Mesenchymal stem cell (in vitro differentiated cells and primary cell): Measurements from ENCODE around the gene PAX5.
A peak's percentile ranks its signal among the peaks of the same experiment; 100 is the strongest.
"Not testable (repeated sequence)": the region's sequence is repeated elsewhere in the genome, so short reads cannot be mapped to it uniquely, and the experiment has no call there.

ENCODE experiments used
- DNase-seq: peaks from one replicate; pipeline ENCODE4 v3.0.0-alpha.2; 2013
- H2AFZ ChIP-seq: one replicate; pipeline ENCODE4 v1.6.1; 2013; ENCODE audit warnings: low read depth, mild to moderate bottlenecking, control low read depth, inconsistent platforms, low read length, moderate library complexity
- H2AK5ac ChIP-seq: 2 replicates; pipeline ENCODE4 v1.6.1; 2013; ENCODE audit warnings: low read length, moderate library complexity, mild to moderate bottlenecking, inconsistent platforms; ENCODE audit not compliant: severe bottlenecking
- H2BK120ac ChIP-seq: one replicate; pipeline ENCODE4 v1.6.1; 2013; ENCODE audit warnings: low read depth, mild to moderate bottlenecking, inconsistent platforms, low read length, moderate library complexity
- H2BK12ac ChIP-seq, 2 experiments: one replicate each; pipeline ENCODE4 v1.6.1; 2013; ENCODE audit warnings: inconsistent platforms in 2 of 2, low read length in 2 of 2, mild to moderate bottlenecking in 2 of 2, moderate library complexity in 2 of 2, control low read depth in 1 of 2
- H2BK15ac ChIP-seq: one replicate; pipeline ENCODE4 v1.6.1; 2013; ENCODE audit warnings: mild to moderate bottlenecking, low read depth, inconsistent platforms; ENCODE audit not compliant: poor library complexity, severe bottlenecking
- H2BK5ac ChIP-seq: 2 replicates; pipeline ENCODE4 v1.6.1; 2013; ENCODE audit warnings: low read depth, mild to moderate bottlenecking, low read length, control low read depth, inconsistent platforms; ENCODE audit not compliant: poor library complexity, severe bottlenecking
- H3K14ac ChIP-seq, 2 experiments: one replicate each; pipeline ENCODE4 v1.6.1; 2013; ENCODE audit warnings: inconsistent platforms in 2 of 2, low read length in 2 of 2, control low read depth in 1 of 2, mild to moderate bottlenecking in 1 of 2, moderate library complexity in 1 of 2
- H3K18ac ChIP-seq, 2 experiments: one replicate each; pipeline ENCODE4 v1.6.1; 2013; ENCODE audit warnings: inconsistent platforms in 2 of 2, low read length in 2 of 2, control low read depth in 1 of 2, low read depth in 1 of 2, mild to moderate bottlenecking in 1 of 2
- H3K23ac ChIP-seq, 2 experiments: one replicate each; pipeline ENCODE4 v1.6.1; 2013; ENCODE audit warnings: inconsistent platforms in 2 of 2, low read length in 2 of 2, mild to moderate bottlenecking in 2 of 2, moderate library complexity in 2 of 2, control low read depth in 1 of 2
- H3K27ac ChIP-seq: 2 replicates; pipeline ENCODE4 v1.5.1; 2013; ENCODE audit warnings: mild to moderate bottlenecking, moderate library complexity, low read length, control low read depth, inconsistent platforms; ENCODE audit not compliant: poor library complexity, severe bottlenecking
- H3K27me3 ChIP-seq, 2 experiments: 2 replicates each; pipeline versions ENCODE4 v1.6.1 to v1.7.0; 2013; ENCODE audit warnings: low read length in 2 of 2, mild to moderate bottlenecking in 2 of 2, moderate library complexity in 2 of 2, control low read depth in 1 of 2, inconsistent platforms in 1 of 2; ENCODE audit not compliant: control insufficient read depth in 1 of 2, insufficient read depth in 1 of 2
- H3K36me3 ChIP-seq, 2 experiments: 2 replicates each; pipeline versions ENCODE4 v1.6.1 to v1.7.0; 2013; ENCODE audit warnings: low read length in 2 of 2, control low read depth in 1 of 2, inconsistent platforms in 1 of 2, low read depth in 1 of 2, mild to moderate bottlenecking in 1 of 2; ENCODE audit not compliant: insufficient read depth in 2 of 2, control insufficient read depth in 1 of 2
- H3K4ac ChIP-seq, 2 experiments: one replicate each; pipeline ENCODE4 v1.6.1; 2013; ENCODE audit warnings: inconsistent platforms in 2 of 2, low read length in 2 of 2, mild to moderate bottlenecking in 2 of 2, moderate library complexity in 2 of 2, control low read depth in 1 of 2, low read depth in 1 of 2
- H3K4me1 ChIP-seq: 2 replicates; pipeline ENCODE4 v1.6.1; 2013; ENCODE audit warnings: low read depth, low read length, control low read depth; ENCODE audit not compliant: control insufficient read depth, insufficient read depth
- H3K4me2 ChIP-seq: 2 replicates; pipeline ENCODE4 v1.6.1; 2013; ENCODE audit warnings: low read length, mild to moderate bottlenecking, inconsistent platforms; ENCODE audit not compliant: poor library complexity, severe bottlenecking
- H3K4me3 ChIP-seq, 2 experiments: 2 replicates each; pipeline versions ENCODE4 v1.5.1 to v1.7.0; 2013; ENCODE audit warnings: low read length in 2 of 2, mild to moderate bottlenecking in 2 of 2, control low read depth in 1 of 2, low read depth in 1 of 2; ENCODE audit not compliant: insufficient read depth in 1 of 2
- H3K79me1 ChIP-seq: replicated peaks from 2 replicates; pipeline ENCODE4 v1.6.1; 2013; ENCODE audit warnings: mild to moderate bottlenecking, control low read depth, low read length, inconsistent platforms; ENCODE audit not compliant: poor library complexity, severe bottlenecking
- H3K9ac ChIP-seq: 2 replicates; pipeline ENCODE4 v1.7.0; 2013; ENCODE audit warnings: mild to moderate bottlenecking, low read length, moderate library complexity
- H3K9me3 ChIP-seq: 2 replicates; pipeline ENCODE4 v1.7.0; 2013; ENCODE audit warnings: mild to moderate bottlenecking, low read length; ENCODE audit not compliant: control insufficient read depth
- H4K8ac ChIP-seq: one replicate; pipeline ENCODE4 v1.6.1; 2013; ENCODE audit warnings: inconsistent platforms, mild to moderate bottlenecking, low read length, moderate library complexity
- H4K91ac ChIP-seq: one replicate; pipeline ENCODE4 v1.6.1; 2013; ENCODE audit warnings: mild to moderate bottlenecking, low read length, inconsistent platforms
- WGBS: methylation state at CpG from one replicate; pipeline ENCODE4 v1.1.7; 2013; ENCODE audit warnings: mixed read lengths; 5-methylcytosine and 5-hydroxymethylcytosine counted together

Gene PAX5

DNA sequence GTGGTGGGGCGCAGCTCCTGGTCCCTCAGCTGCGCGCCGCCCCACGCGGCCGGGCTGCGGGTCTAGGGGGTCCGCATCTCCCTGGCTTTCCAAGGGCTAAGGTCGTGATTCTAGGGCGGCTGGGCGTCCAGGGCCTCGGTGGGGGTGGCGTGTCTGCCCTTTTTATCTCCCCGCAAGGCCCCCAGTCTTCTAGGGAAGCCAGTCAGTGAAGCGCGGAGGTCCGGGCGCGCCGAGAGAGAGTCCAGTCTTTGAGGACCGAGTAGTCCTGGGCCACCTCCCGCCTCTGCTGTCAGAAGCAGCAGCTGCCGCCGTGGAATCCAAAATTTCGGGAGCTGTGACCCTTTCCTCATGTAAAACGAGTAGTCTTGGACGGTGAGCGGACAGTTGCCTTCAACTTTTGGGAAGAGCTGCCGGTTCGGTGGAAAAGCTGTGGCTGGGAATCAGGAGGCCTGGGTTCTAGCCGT, 46.1 kb upstream of the PAX5 start:
- peak overlapping the region; percentile 35 to 94 for H3K4ac ChIP-seq
- peak overlapping the region; percentile 91 to 95 for H3K4me3 ChIP-seq
- not testable (repeated sequence) for H3K9me3 ChIP-seq, H3K36me3 ChIP-seq, H2AK5ac ChIP-seq, H2BK15ac ChIP-seq, H3K4me1 ChIP-seq, H3K27ac ChIP-seq, DNase-seq, H3K27me3 ChIP-seq, H2BK5ac ChIP-seq
- H3K14ac ChIP-seq: peak overlapping the region in 1 of 2 experiments; percentile 73
- H3K18ac ChIP-seq: peak overlapping the region; percentile 96 to 97
- H3K23ac ChIP-seq: peak overlapping the region in 1 of 2 experiments; percentile 92
- peak overlapping the region; percentile 93 for H3K9ac ChIP-seq
- H3K79me1 ChIP-seq: peaks cover 14% of the 10 kb centered on the region
- peak overlapping the region in 1 of 2 experiments; percentile 51 for H2BK12ac ChIP-seq
- H2AFZ ChIP-seq: peak overlapping the region; percentile 90
- H3K4me2 ChIP-seq: peak overlapping the region; percentile 93
- peak overlapping the region; percentile 30 for H4K91ac ChIP-seq
- WGBS: under 1% methylated on average over 31 of the region's 32 CpGs
- H2BK120ac ChIP-seq: peak overlapping the region; percentile 21
- peak overlapping the region; percentile 78 for H4K8ac ChIP-seq

GRCh38 chr9:37079370-37080164, 45.5 kb upstream of the PAX5 start:
- no peak overlapping the region for H2BK15ac ChIP-seq
- H3K27ac ChIP-seq: peak overlapping the region; percentile 48
- H3K4ac ChIP-seq: peak overlapping the region; percentile 35 to 94
- peak overlapping the region; percentile 93 for H3K4me2 ChIP-seq
- peak; percentile 95 for DNase-seq
- no peaks in the 10 kb centered on the region for H3K9me3 ChIP-seq
- peak overlapping the region; percentile 90 for H2AFZ ChIP-seq
- H3K4me1 ChIP-seq: peaks cover 3% of the 10 kb centered on the region
- peak overlapping the region; percentile 21 for H2BK120ac ChIP-seq
- 3% methylated on average over 53 of the region's 63 CpGs for WGBS
- H3K9ac ChIP-seq: peak overlapping the region; percentile 93
- H3K27me3 ChIP-seq: peaks cover 0 to 5% of the 10 kb centered on the region in 2 experiments
- H4K91ac ChIP-seq: peak overlapping the region; percentile 30
- H3K36me3 ChIP-seq: no peaks in the 10 kb centered on the region
- peaks cover 13% of the 10 kb centered on the region for H3K79me1 ChIP-seq
- H2BK5ac ChIP-seq: no peak overlapping the region
- peak overlapping the region in 1 of 2 experiments; percentile 92 for H3K23ac ChIP-seq
- no peak overlapping the region for H2AK5ac ChIP-seq
- peak overlapping the region; percentile 91 to 95 for H3K4me3 ChIP-seq
- H3K14ac ChIP-seq: peak overlapping the region in 1 of 2 experiments; percentile 78
- H4K8ac ChIP-seq: peak overlapping the region; percentile 98
- H2BK12ac ChIP-seq: peak overlapping the region; percentile 51 to 76
- peak overlapping the region; percentile 96 to 97 for H3K18ac ChIP-seq

DNA sequence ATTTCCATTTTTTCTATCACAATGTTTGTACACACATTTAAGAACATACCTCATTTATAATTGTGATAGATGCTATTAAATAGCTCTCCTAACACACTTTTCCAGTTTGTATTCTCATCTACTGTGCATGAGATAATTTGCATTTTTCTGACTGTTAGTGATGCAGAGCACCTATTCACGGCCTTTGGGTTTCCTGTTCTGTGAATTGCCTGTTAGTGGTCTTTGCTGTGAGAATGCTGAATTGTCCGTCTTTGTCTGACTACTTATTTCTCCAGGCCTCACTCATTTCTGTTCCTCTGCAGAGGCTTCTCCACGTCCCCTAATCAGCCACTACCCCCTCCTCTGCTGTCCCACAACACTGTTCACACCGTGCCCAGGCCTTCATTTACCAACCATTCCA, 40.7 kb upstream of the PAX5 start:
- not testable (repeated sequence) for H3K36me3 ChIP-seq, H4K8ac ChIP-seq, H3K9me3 ChIP-seq, H3K27ac ChIP-seq, H2BK15ac ChIP-seq, H3K4ac ChIP-seq, H2BK12ac ChIP-seq, H3K4me1 ChIP-seq, H3K18ac ChIP-seq, H3K23ac ChIP-seq, H2AFZ ChIP-seq, H2BK5ac ChIP-seq, H4K91ac ChIP-seq, H2AK5ac ChIP-seq, H3K4me2 ChIP-seq, H3K79me1 ChIP-seq, H3K14ac ChIP-seq, H3K4me3 ChIP-seq, DNase-seq, H2BK120ac ChIP-seq, H3K9ac ChIP-seq
- 70% methylated on average over 3 of the region's 4 CpGs for WGBS
- H3K27me3 ChIP-seq: peaks cover 5 to 10% of the 10 kb centered on the region in 2 experiments

- Histone ChIP-seq H3K79me1 (no peaks in the 10 kb centered on the region), H3K4me1 (no peaks in the 10 kb centered on the region)
- 27% methylated on average over 3 of the region's 3 CpGs for WGBS
These were observed 32.2 kb upstream of the PAX5 start for GRCh38 chr9:37066139-37066725.

More at GRCh38 chr9:37066139-37066725, 32.2 kb upstream of the PAX5 start:
- H3K4me3 ChIP-seq: no peak overlapping the region
- H3K18ac ChIP-seq: no peak overlapping the region
- no peak overlapping the region for H4K8ac ChIP-seq
- H2BK5ac ChIP-seq: no peak overlapping the region
- H3K27me3 ChIP-seq: peaks cover 40 to 45% of the 10 kb centered on the region in 2 experiments
- no peaks in the 10 kb centered on the region for H3K9me3 ChIP-seq
- no peak overlapping the region for H2BK12ac ChIP-seq
- no peak overlapping the region for H3K14ac ChIP-seq
- H3K4me2 ChIP-seq: no peak overlapping the region
- H2BK120ac ChIP-seq: no peak overlapping the region
- H2AK5ac ChIP-seq: no peak overlapping the region
- no peak overlapping the region for H3K4ac ChIP-seq
- H3K36me3 ChIP-seq: no peaks in the 10 kb centered on the region
- no peak overlapping the region for H3K23ac ChIP-seq
- no peak for DNase-seq
- no peak overlapping the region for H2BK15ac ChIP-seq
- no peak overlapping the region for H3K9ac ChIP-seq
- H2AFZ ChIP-seq: no peak overlapping the region
- H3K27ac ChIP-seq: no peak overlapping the region
- no peak overlapping the region for H4K91ac ChIP-seq
